Neuronal stem cell (in vitro differentiated cells): ENCODE results near the gene FOXP4.
A peak's percentile ranks its signal among the peaks of the same experiment; 100 is the strongest.

Experiments used
- DNase-seq: peaks from one replicate; pipeline ENCODE4 v3.0.0-alpha.2; 2013; ENCODE audit warnings: low spot score
- H2AFZ ChIP-seq: one replicate; pipeline ENCODE4 v1.6.1; 2013; ENCODE audit warnings: mild to moderate bottlenecking, low read length, inconsistent platforms
- H2AK5ac ChIP-seq: 2 replicates; pipeline ENCODE4 v1.6.1; 2013; ENCODE audit warnings: low read depth, mild to moderate bottlenecking, inconsistent platforms, low read length, moderate library complexity, mixed read lengths
- H2BK120ac ChIP-seq: 2 replicates; pipeline ENCODE4 v1.6.1; 2013; ENCODE audit warnings: low read depth, mild to moderate bottlenecking, inconsistent platforms, low read length, moderate library complexity, mixed read lengths
- H2BK12ac ChIP-seq: one replicate; pipeline ENCODE4 v1.6.1; 2013; ENCODE audit warnings: low read length, inconsistent platforms
- H2BK15ac ChIP-seq: 2 replicates; pipeline ENCODE4 v1.6.1; 2013; ENCODE audit warnings: mild to moderate bottlenecking, low read length, inconsistent platforms, mixed read lengths
- H2BK5ac ChIP-seq: one replicate; pipeline ENCODE4 v1.6.1; 2013; ENCODE audit warnings: inconsistent platforms, mild to moderate bottlenecking, low read length, moderate library complexity
- H3K14ac ChIP-seq: one replicate; pipeline ENCODE4 v1.6.1; 2013; ENCODE audit warnings: low read length, inconsistent platforms
- H3K18ac ChIP-seq: 2 replicates; pipeline ENCODE4 v1.6.1; 2013; ENCODE audit warnings: low read length, inconsistent platforms
- H3K23ac ChIP-seq: 2 replicates; pipeline ENCODE4 v1.6.1; 2013; ENCODE audit warnings: low read depth, mild to moderate bottlenecking, mixed read lengths, low read length, inconsistent platforms; ENCODE audit not compliant: poor library complexity
- H3K27ac ChIP-seq: replicated peaks from 3 replicates; pipeline ENCODE4 v1.5.1; 2013; ENCODE audit warnings: low read length, inconsistent platforms
- H3K27me3 ChIP-seq, 3 experiments: 2 replicates each; pipeline ENCODE4 v1.6.1; 2013; ENCODE audit warnings: low read length in 3 of 3, mild to moderate bottlenecking in 2 of 3, inconsistent platforms in 1 of 3, low read depth in 1 of 3, mixed read lengths in 1 of 3, moderate library complexity in 1 of 3; ENCODE audit not compliant: control insufficient read depth in 3 of 3, insufficient read depth in 3 of 3
- H3K36me3 ChIP-seq, 2 donors: replicated peaks in 1 of 2; 2 replicates each; pipeline ENCODE4 v1.6.1; 2013; ENCODE audit warnings: low read length in 2 of 2; ENCODE audit not compliant: control insufficient read depth in 2 of 2, insufficient read depth in 2 of 2
- H3K4ac ChIP-seq: 2 replicates; pipeline ENCODE4 v1.6.1; 2013; ENCODE audit warnings: inconsistent platforms, mild to moderate bottlenecking, low read length, moderate library complexity
- H3K4me1 ChIP-seq, 2 donors: 1 replicate in 1 of 2; 2 replicates in 1 of 2; pipeline ENCODE4 v1.6.1; 2013; ENCODE audit warnings: low read length in 2 of 2, low read depth in 1 of 2; ENCODE audit not compliant: control insufficient read depth in 2 of 2, insufficient read depth in 1 of 2
- H3K4me2 ChIP-seq: one replicate; pipeline ENCODE4 v1.6.1; 2013; ENCODE audit warnings: mild to moderate bottlenecking, low read length, inconsistent platforms; ENCODE audit not compliant: insufficient read depth, poor library complexity, severe bottlenecking
- H3K4me3 ChIP-seq, 2 donors: 2 replicates each; pipeline ENCODE4 v1.5.1; 2013; ENCODE audit warnings: low read length in 2 of 2, mild to moderate bottlenecking in 2 of 2, inconsistent platforms in 1 of 2, moderate library complexity in 1 of 2
- H3K79me1 ChIP-seq: one replicate; pipeline ENCODE4 v1.6.1; 2013; ENCODE audit warnings: low read depth, mild to moderate bottlenecking, inconsistent platforms, low read length, moderate library complexity
- H3K9ac ChIP-seq: one replicate; pipeline ENCODE4 v1.6.1; 2013; ENCODE audit warnings: mild to moderate bottlenecking, low read depth, low read length, inconsistent platforms; ENCODE audit not compliant: poor library complexity
- H3K9me3 ChIP-seq, 2 donors: replicated peaks in 1 of 2; 2 replicates each; pipeline versions ENCODE3 to v1.6.1; 2013; ENCODE audit warnings: low read length in 2 of 2, mild to moderate bottlenecking in 2 of 2, inconsistent platforms in 1 of 2, low read depth in 1 of 2, mixed read lengths in 1 of 2, moderate library complexity in 1 of 2; ENCODE audit not compliant: control insufficient read depth in 2 of 2, insufficient read depth in 1 of 2
- H4K8ac ChIP-seq: one replicate; pipeline ENCODE4 v1.6.1; 2013; ENCODE audit warnings: low read depth, mild to moderate bottlenecking, inconsistent platforms, low read length, moderate library complexity
- H4K91ac ChIP-seq: one replicate; pipeline ENCODE4 v1.6.1; 2013; ENCODE audit warnings: low read length, low read depth, mild to moderate bottlenecking, inconsistent platforms; ENCODE audit not compliant: poor library complexity
- WGBS, 2 donors: extraction: QIAGEN DNeasy Blood & Tissue Kit; methylation state at CpG; one replicate each; pipeline ENCODE4 v1.1.7; 2013; ENCODE audit warnings: missing lambda C conversion rate in 2 of 2, mixed read lengths in 1 of 2; ENCODE audit not compliant: insufficient read length in 2 of 2, insufficient replicate concordance in 1 of 2; ENCODE audit errors: extremely low coverage in 2 of 2; 5-methylcytosine and 5-hydroxymethylcytosine counted together

The FOXP4 gene

DNA sequence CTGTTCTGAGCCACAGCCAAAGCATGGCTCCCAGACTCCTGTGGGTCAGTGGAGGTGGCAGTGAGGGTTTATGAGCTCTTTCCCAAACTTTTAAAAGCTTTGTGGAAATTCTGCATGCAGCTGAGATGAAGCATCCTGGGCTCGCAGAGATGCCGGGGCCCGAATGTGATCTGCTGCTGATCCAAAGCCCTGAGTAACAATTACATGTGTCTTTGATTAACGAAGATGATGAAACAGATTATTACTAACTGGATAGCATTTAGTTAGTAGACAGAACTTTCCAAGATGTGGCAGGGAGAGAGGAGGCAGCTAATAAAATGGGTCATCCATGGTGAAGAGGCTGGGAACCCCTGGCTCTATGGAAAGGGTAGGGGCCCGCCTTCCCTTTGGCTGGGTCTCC, 48.1 kb downstream of the FOXP4 start:
- Histone ChIP-seq H3K4ac (no peak overlapping the region), H3K27me3 (no peaks in the 10 kb centered on the region), H2BK15ac (no peak overlapping the region), H3K9me3 (no peaks in the 10 kb centered on the region), H3K4me3 (no peak overlapping the region), H4K91ac (no peak overlapping the region), H2AFZ (no peak overlapping the region), H2AK5ac (no peak overlapping the region), H4K8ac (no peak overlapping the region), H3K18ac (no peak overlapping the region), H3K9ac (no peak overlapping the region), H3K23ac (peak overlapping the region; percentile 87), H2BK120ac (no peak overlapping the region), H2BK5ac (no peak overlapping the region), H3K4me2 (no peak overlapping the region), H3K4me1 (peaks cover 0 to 2% of the 10 kb centered on the region in 2 donors), H3K14ac (no peak overlapping the region), H3K79me1 (no peaks in the 10 kb centered on the region), H2BK12ac (no peak overlapping the region), H3K36me3 (peaks cover 39 to 96% of the 10 kb centered on the region in 2 donors), H3K27ac (no peak overlapping the region)
- no CpG with 5 or more reads among the region's 5 CpGs for WGBS, 2 donors
- DNase-seq = no peak

DNA sequence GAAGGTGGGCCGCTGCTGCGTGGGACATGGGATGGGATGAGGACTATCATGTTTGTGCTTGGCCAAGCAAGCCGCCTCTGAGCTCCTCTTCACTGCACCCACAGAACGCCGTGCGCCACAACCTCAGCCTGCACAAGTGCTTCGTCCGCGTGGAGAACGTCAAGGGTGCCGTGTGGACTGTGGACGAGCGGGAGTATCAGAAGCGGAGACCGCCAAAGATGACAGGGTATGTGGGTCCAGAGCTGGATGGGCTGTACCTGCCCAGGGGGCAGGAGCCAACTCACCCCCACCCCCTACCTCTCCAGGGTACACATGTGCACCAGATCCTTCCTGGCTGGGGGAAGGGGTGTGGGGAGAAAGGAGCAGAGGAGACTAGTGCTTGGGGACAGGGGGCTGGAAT, 48.6 kb downstream of the FOXP4 start:
- Histone ChIP-seq H3K9me3 (no peaks in the 10 kb centered on the region), H4K8ac (no peak overlapping the region), H3K27ac (no peak overlapping the region), H3K23ac (peak overlapping the region; percentile 87), H3K4me3 (no peak overlapping the region), H4K91ac (no peak overlapping the region), H3K18ac (peak overlapping the region; percentile 22), H3K79me1 (no peaks in the 10 kb centered on the region), H2BK12ac (no peak overlapping the region), H2AFZ (no peak overlapping the region), H3K14ac (no peak overlapping the region), H3K27me3 (no peaks in the 10 kb centered on the region), H3K4me2 (no peak overlapping the region), H2AK5ac (no peak overlapping the region), H3K9ac (peak overlapping the region; percentile 73), H3K4me1 (peaks cover 0 to 2% of the 10 kb centered on the region in 2 donors), H3K36me3 (peaks cover 37 to 95% of the 10 kb centered on the region in 2 donors), H2BK120ac (no peak overlapping the region), H2BK5ac (no peak overlapping the region), H3K4ac (no peak overlapping the region), H2BK15ac (no peak overlapping the region)
- no CpG with 5 or more reads among the region's 15 CpGs for WGBS, 2 donors
- DNase-seq = no peak

DNA sequence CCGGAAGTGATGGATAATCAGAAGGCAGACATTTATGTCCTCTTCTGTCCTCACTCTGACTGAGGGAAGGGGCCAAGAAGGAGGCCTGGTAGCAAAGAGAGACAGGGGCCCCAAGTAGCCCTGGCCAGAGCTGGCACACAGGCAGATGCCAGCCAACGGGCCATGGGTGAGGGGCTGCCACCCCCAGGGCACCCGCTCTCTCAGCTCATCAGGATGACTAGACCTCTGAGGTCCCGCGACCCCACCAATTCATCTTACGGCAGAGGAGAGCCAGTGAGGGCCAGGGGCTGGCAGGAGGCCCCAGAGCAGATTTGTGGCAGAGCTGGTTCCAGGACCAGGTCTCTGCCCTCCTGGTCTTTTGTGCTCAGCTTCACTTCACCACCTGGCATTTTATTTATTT, 49.0 kb downstream of the FOXP4 start:
- DNase-seq = no peak
- Histone ChIP-seq H3K9me3 (no peaks in the 10 kb centered on the region), H2AK5ac (no peak overlapping the region), H3K79me1 (no peaks in the 10 kb centered on the region), H4K91ac (no peak overlapping the region), H2BK12ac (no peak overlapping the region), H3K4me3 (no peak overlapping the region), H3K4me2 (no peak overlapping the region), H2BK5ac (no peak overlapping the region), H3K27me3 (no peaks in the 10 kb centered on the region), H2BK120ac (no peak overlapping the region), H3K23ac (no peak overlapping the region), H4K8ac (no peak overlapping the region), H3K14ac (no peak overlapping the region), H3K9ac (no peak overlapping the region), H3K18ac (peak overlapping the region; percentile 49), H2AFZ (no peak overlapping the region), H2BK15ac (no peak overlapping the region), H3K36me3 (peaks cover 34 to 95% of the 10 kb centered on the region in 2 donors), H3K4me1 (peaks cover 0 to 2% of the 10 kb centered on the region in 2 donors), H3K4ac (no peak overlapping the region), H3K27ac (no peak overlapping the region)
- no CpG with 5 or more reads among the region's 6 CpGs for WGBS, 2 donors

DNA sequence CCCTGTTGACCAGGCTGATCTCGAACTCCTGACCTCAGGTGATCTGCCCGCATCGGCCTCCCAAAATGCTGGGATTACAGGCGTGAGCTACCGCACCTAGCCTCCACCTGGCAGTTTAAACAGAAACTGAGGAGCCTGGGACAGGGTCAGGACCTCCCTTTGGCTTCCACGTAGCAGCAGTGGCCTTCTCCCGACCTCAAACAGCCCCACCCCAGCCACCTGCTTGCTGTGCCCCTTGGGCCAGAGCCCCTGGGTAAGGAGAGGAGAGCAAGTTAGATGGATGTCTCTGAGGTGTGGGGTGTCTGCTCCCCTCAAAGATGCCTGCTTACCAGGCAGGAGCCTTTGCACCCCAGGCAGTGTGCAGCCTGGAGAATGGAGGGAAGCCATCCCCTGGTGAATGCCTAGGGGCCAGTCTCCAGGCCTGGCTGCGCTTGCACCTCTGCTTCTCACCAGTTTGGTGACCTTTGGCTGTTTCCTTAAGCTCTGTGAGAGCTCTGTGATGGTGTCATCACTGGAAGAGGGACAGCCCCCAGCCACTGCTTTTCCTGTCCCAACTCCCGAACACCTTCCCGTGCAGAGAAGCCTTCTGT, 50.0 kb downstream of the FOXP4 start:
- no peak overlapping the region for H2BK15ac ChIP-seq
- no peak overlapping the region for H2BK12ac ChIP-seq
- H3K4me1 ChIP-seq = peaks cover 2% of the 10 kb centered on the region in 2 donors
- H3K9ac ChIP-seq = no peak overlapping the region
- DNase-seq = no peak
- no peaks in the 10 kb centered on the region for H3K79me1 ChIP-seq
- H4K91ac ChIP-seq = no peak overlapping the region
- H3K4ac ChIP-seq = no peak overlapping the region
- H4K8ac ChIP-seq = no peak overlapping the region
- H2AFZ ChIP-seq = no peak overlapping the region
- H3K4me3 ChIP-seq = peak overlapping the region in 1 of 2 donors; percentile 31
- H3K27ac ChIP-seq = no peak overlapping the region
- no peak overlapping the region for H2BK120ac ChIP-seq
- H2AK5ac ChIP-seq = no peak overlapping the region
- no peak overlapping the region for H3K4me2 ChIP-seq
- no peaks in the 10 kb centered on the region for H3K27me3 ChIP-seq
- H3K36me3 ChIP-seq = peaks cover 29 to 95% of the 10 kb centered on the region in 2 donors
- no peak overlapping the region for H3K23ac ChIP-seq
- H3K14ac ChIP-seq = no peak overlapping the region
- peak overlapping the region; percentile 15 for H2BK5ac ChIP-seq
- H3K18ac ChIP-seq = no peak overlapping the region
- no CpG with 5 or more reads among the region's 10 CpGs for WGBS, 2 donors
- H3K9me3 ChIP-seq = no peaks in the 10 kb centered on the region
